Measurements from ENCODE around the gene UNC5CL.

UNC5CL gene

GRCh38 chr6:41065550-41066026 is 26.6 kb upstream of the UNC5CL start:
- no peak for TF ChIP-seq CTCF (IDR thresholded peaks at IDR 0.05; ENCODE audit: insufficient read depth, low read length)
- no peak for TF ChIP-seq GABPA (IDR thresholded peaks at IDR 0.05; ENCODE audit: low read depth)
- TF ChIP-seq REST (IDR thresholded peaks at IDR 0.05; ENCODE audit: insufficient replicate concordance, low read depth), result no peak
- H3K27me3 ChIP-seq (ENCODE audit: insufficient read depth, poor library complexity, severe bottlenecking), result no peaks in the 10 kb centered on the region
- H3K27ac ChIP-seq (replicated peaks), result no peak overlapping the region
- H3K4me3 ChIP-seq (replicated peaks; ENCODE audit: insufficient read depth, low read length), result no peak overlapping the region
- no peak for DNase-seq (ENCODE audit: low read depth in 1 of 2, low spot score in 1 of 2)

DNA sequence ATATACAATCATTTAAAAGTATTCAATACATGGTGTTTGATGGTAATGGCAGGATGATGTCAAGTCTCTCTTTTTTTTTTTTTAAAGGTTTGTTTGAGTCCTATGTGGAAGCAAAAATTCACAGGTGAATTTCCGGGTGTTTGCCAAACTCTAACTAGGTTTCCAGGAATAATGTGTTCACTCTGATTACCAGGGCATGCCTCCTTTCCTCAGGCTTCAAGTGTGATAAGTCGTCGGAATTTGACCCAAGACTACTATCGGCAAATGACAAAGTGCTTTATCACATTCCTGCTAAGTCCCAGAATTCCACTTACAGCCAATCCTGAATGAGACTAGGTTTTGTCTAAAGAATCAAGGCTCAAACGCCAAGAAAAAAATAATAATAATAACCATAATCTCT is 25.8 kb upstream of the UNC5CL start:
- Histone ChIP-seq H3K4me3 (replicated peaks; ENCODE audit: insufficient read depth, low read length) (no peak overlapping the region), H3K27me3 (ENCODE audit: insufficient read depth, poor library complexity, severe bottlenecking) (no peaks in the 10 kb centered on the region), H3K27ac (replicated peaks) (no peak overlapping the region)
- no peak for DNase-seq (ENCODE audit: low read depth in 1 of 2, low spot score in 1 of 2)
- no peak for TF ChIP-seq POLR2AphosphoS5 (IDR thresholded peaks at IDR 0.05; ENCODE audit: low read depth)
- no peak for TF ChIP-seq GABPA (IDR thresholded peaks at IDR 0.05; ENCODE audit: low read depth)
- no peak for TF ChIP-seq REST (IDR thresholded peaks at IDR 0.05; ENCODE audit: insufficient replicate concordance, low read depth)
- no peak for TF ChIP-seq SPI1 (IDR thresholded peaks at IDR 0.05; ENCODE audit: borderline replicate concordance, low read depth)
- TF ChIP-seq CTCF (IDR thresholded peaks at IDR 0.05; ENCODE audit: insufficient read depth, low read length), result no peak

DNA sequence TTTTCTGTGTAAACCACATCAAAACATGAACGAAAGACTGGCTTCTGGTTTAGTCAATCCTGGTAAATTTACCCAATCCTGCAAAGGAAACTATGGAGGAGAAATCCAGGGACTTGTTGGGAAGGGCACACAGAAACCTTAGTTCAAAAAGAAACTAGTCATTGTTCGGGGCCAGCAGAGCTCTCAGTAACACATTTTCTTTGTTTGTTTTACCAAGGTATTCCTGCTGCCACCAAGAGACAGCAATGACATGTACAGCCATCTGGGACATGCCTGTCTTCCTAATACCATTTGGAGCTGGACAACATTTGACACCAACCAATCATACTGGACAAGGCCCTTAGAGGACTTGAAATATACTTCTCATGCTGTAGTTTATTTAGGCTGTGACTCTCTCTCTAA is 24.9 kb upstream of the UNC5CL start:
- H3K27me3 ChIP-seq (ENCODE audit: insufficient read depth, poor library complexity, severe bottlenecking), result no peaks in the 10 kb centered on the region
- no peak overlapping the region for H3K27ac ChIP-seq (replicated peaks)
- DNase-seq (ENCODE audit: low read depth in 1 of 2, low spot score in 1 of 2), result no peak
- H3K4me3 ChIP-seq (replicated peaks; ENCODE audit: insufficient read depth, low read length), result no peak overlapping the region
- TF ChIP-seq GABPA (IDR thresholded peaks at IDR 0.05; ENCODE audit: low read depth), result no peak
- TF ChIP-seq REST (IDR thresholded peaks at IDR 0.05; ENCODE audit: insufficient replicate concordance, low read depth), result no peak
- TF ChIP-seq CTCF (IDR thresholded peaks at IDR 0.05; ENCODE audit: insufficient read depth, low read length), result no peak
- no peak for TF ChIP-seq SPI1 (IDR thresholded peaks at IDR 0.05; ENCODE audit: borderline replicate concordance, low read depth)
- TF ChIP-seq POLR2AphosphoS5 (IDR thresholded peaks at IDR 0.05; ENCODE audit: low read depth), result no peak
